ENCODE results near the gene PGAP3. TPM values are rescaled to one million over a fixed set of nuclear protein-coding genes. Genes with fewer than 3 reads are reported as not detected.

PGAP3 gene
- total and polyA plus RNA-seq, 2 of the 4 experiments (the other 2 are of a cell fraction), result 4.3 to 9.8 TPM

GRCh38 chr17:39703913-39704312, 16.1 kb upstream of the PGAP3 start:
- in situ Hi-C loops (cut with MboI; ENCODE audit: low sequenced_read_pairs), result no loop called here
- no peak overlapping the region for H3K4ac ChIP-seq (ENCODE audit: low read depth, low read length)
- intact Hi-C loops (cut with micrococcal nuclease), result no loop called here
- BruUV-seq (replicated peaks), result no TSS peak
- dilution Hi-C loops (cut with HindIII; ENCODE audit: low sequenced_read_pairs, unreplicated experiment), result no loop called here
- H4K8ac ChIP-seq (ENCODE audit: low read depth in 2 of 2, low read length in 2 of 2), result no peak overlapping the region
- H2BK20ac ChIP-seq (ENCODE audit: low read depth, low read length), result no peak overlapping the region
- H3K4me2 ChIP-seq (ENCODE audit: low read depth, low read length), result no peak overlapping the region
- H4K91ac ChIP-seq (ENCODE audit: insufficient read depth, low read depth, low read length), result no peak overlapping the region
- H3K18ac ChIP-seq (ENCODE audit: low read depth, low read length), result no peak overlapping the region
- POLR2A ChIA-PET (ENCODE audit: unreplicated experiment), result no interaction called here
- H3K56ac ChIP-seq (ENCODE audit: extremely low read depth, insufficient read depth, low read length), result no peak overlapping the region
- no peak overlapping the region for H4K5ac ChIP-seq (ENCODE audit: low read depth, low read length)
- CTCF ChIA-PET, result interaction anchor here (0.5 kb wide), 1 partner anchor 98 kb away, joined by 3 read pairs; no protein-coding TSS in a partner anchor
- peaks cover 55% of the 10 kb centered on the region for H4K20me1 ChIP-seq (ENCODE audit: insufficient read depth, low read length)
- H3K27ac ChIP-seq (ENCODE audit: insufficient read depth, low read length), result no peak overlapping the region
- DNase-seq (no peak), ATAC-seq (ENCODE audit: low read depth) (no peak)
- no peak overlapping the region for H3K4me3 ChIP-seq (ENCODE audit: insufficient read depth, low read depth, low read length)
- H3K9ac ChIP-seq (ENCODE audit: low read depth, low read length), result no peak overlapping the region
- H3K9me3 ChIP-seq (ENCODE audit: control insufficient read depth, insufficient read depth, low read length), result no peaks in the 10 kb centered on the region
- H3K27me3 ChIP-seq (ENCODE audit: control insufficient read depth, insufficient read depth, low read length), result no peaks in the 10 kb centered on the region
- H3K79me1 ChIP-seq (ENCODE audit: low read depth in 1 of 2, low read length in 2 of 2), result peaks cover 0 to 74% of the 10 kb centered on the region in 2 experiments; a peak in 3 of 4 replicates
- H2BK5ac ChIP-seq (ENCODE audit: low read depth, low read length, poor library complexity, severe bottlenecking), result no peak overlapping the region
- H3K36me3 ChIP-seq (ENCODE audit: control insufficient read depth, insufficient read depth, low read length), result peaks cover 18% of the 10 kb centered on the region
- H2AFZ ChIP-seq (replicated peaks; ENCODE audit: low read length, poor library complexity), result no peak overlapping the region
- TF ChIP-seq USF2 (IDR thresholded peaks at IDR 0.05; ENCODE audit: low read depth, low read length) (no peak), NFE2L2 (IDR thresholded peaks at IDR 0.05; ENCODE audit: low read depth, low read length) (no peak), ELK1 (IDR thresholded peaks at IDR 0.05; ENCODE audit: borderline replicate concordance, low read depth, low read length) (no peak), RFX5 (IDR thresholded peaks at IDR 0.05; ENCODE audit: low read depth, low read length) (no peak), SMC3 (IDR thresholded peaks at IDR 0.05; ENCODE audit: low read depth, low read length) (no peak)
- no peak overlapping the region for H2AK9ac ChIP-seq (replicated peaks; ENCODE audit: low read depth, low read length, poor library complexity)
- H3K14ac ChIP-seq (replicated peaks; ENCODE audit: low read depth, low read length), result no peak overlapping the region
- peaks cover 20% of the 10 kb centered on the region for H3K9me1 ChIP-seq (ENCODE audit: insufficient read depth, low read length)
- no peak overlapping the region for H3K23ac ChIP-seq (ENCODE audit: low read depth, low read length)
- peaks cover 21% of the 10 kb centered on the region for H3K4me1 ChIP-seq (ENCODE audit: control insufficient read depth, insufficient read depth, low read length)
- 93% methylated on average over 2 of the region's 5 CpGs; no CpG with 5 or more reads in 1 of the 2 experiments for WGBS, 2 experiments (ENCODE audit: extremely low coverage in 2 of 2, insufficient read length in 1 of 2)
- H2BK15ac ChIP-seq (ENCODE audit: low read depth, low read length), result no peak overlapping the region
- no peak overlapping the region for H2AK5ac ChIP-seq (ENCODE audit: low read depth, low read length)
- H2BK120ac ChIP-seq (ENCODE audit: low read depth, low read length), result no peak overlapping the region

Data from IMR-90 (cell line).